Measurements from ENCODE around the gene CROCC2. TPM values are rescaled to one million over a fixed set of nuclear protein-coding genes. Genes with fewer than 3 reads are reported as not detected.

Gene CROCC2
- total RNA-seq, 1 donor from 2014 or later = 0.49 TPM

DNA sequence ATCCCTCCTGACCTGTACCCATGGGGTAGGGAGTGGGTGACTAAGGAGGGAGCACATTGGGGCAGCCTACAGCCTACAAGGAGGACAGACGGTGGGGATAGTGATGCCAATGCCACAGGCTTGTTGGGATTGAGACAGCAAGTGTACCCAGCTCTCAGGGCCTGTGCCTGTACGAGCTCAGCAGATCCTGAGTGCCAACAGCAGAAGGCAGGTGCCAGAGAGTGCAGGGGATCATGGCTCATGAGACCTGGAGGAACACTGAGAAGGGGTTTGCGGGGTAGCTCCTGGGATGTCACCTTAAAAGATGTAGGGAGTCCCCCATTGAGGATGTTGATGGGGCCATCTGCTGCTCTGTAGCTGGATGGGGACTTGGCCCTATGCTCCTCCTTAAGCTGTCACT, 82.0 kb downstream of the CROCC2 start:
- intact Hi-C loops (cut with DNase I) = no loop called here
- H3K27me3 ChIP-seq = no peaks in the 10 kb centered on the region
- no peak overlapping the region for H3K4me3 ChIP-seq
- peaks cover 63% of the 10 kb centered on the region for H3K4me1 ChIP-seq
- H3K27ac ChIP-seq = peak overlapping the region; percentile 76
- TF ChIP-seq POLR2A (IDR thresholded peaks at IDR 0.05) (no peak), POLR2AphosphoS5 (IDR thresholded peaks at IDR 0.05; ENCODE audit: insufficient read depth in 1 of 2, low read depth in 1 of 2) (no peak)
- TF ChIP-seq, protein P1, sequence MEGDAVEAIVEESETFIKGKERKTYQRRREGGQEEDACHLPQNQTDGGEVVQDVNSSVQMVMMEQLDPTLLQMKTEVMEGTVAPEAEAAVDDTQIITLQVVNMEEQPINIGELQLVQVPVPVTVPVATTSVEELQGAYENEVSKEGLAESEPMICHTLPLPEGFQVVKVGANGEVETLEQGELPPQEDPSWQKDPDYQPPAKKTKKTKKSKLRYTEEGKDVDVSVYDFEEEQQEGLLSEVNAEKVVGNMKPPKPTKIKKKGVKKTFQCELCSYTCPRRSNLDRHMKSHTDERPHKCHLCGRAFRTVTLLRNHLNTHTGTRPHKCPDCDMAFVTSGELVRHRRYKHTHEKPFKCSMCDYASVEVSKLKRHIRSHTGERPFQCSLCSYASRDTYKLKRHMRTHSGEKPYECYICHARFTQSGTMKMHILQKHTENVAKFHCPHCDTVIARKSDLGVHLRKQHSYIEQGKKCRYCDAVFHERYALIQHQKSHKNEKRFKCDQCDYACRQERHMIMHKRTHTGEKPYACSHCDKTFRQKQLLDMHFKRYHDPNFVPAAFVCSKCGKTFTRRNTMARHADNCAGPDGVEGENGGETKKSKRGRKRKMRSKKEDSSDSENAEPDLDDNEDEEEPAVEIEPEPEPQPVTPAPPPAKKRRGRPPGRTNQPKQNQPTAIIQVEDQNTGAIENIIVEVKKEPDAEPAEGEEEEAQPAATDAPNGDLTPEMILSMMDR (IDR thresholded peaks at IDR 0.05) = no peak
- no peaks in the 10 kb centered on the region for H3K9me3 ChIP-seq
- no peaks in the 10 kb centered on the region for H3K36me3 ChIP-seq
- DNase-seq (ENCODE audit: extremely low spot score in 2 of 2) = no peak

DNA sequence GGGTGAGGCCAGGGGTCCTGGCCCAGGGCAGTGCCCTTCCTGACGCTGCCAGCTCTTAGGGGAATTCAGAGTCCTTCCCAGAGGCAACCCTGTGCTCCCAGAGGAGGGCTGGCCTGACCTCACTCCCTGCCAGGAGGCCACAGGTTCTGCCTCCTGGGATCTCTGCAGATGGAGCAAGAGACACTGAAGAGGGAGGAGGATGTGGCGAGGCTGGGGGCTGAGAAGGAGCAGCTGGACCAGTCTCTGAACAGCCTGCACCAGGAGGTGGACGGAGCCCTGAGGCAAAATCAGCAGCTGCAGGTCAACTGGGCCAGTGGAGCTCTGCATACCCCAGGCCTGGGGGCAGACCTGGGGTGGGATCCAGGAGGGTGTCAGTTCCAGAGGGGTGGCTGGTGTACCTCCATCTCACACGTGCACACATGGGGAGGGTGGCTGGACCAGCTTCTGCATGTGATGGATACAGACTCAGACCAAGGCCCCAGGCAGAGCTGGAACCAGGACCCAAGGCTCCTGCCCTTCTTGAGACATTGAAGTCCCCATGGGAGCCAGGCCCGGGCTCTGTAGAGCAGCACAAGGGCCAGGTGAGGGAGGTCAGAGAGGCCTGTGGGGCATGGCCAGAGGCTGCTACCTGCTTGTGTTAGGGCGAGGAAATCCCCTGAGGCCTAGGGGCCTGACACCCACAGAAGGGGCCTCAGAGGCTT, 82.6 kb downstream of the CROCC2 start:
- Histone ChIP-seq H3K36me3 (no peaks in the 10 kb centered on the region), H3K4me3 (no peak overlapping the region), H3K27ac (peak overlapping the region; percentile 76), H3K4me1 (peaks cover 63% of the 10 kb centered on the region), H3K27me3 (no peaks in the 10 kb centered on the region), H3K9me3 (no peaks in the 10 kb centered on the region)
- DNase-seq (ENCODE audit: extremely low spot score in 2 of 2) = no peak
- intact Hi-C loops (cut with DNase I) = no loop called here
- TF ChIP-seq POLR2AphosphoS5 (IDR thresholded peaks at IDR 0.05; ENCODE audit: insufficient read depth in 1 of 2, low read depth in 1 of 2) = no peak
- TF ChIP-seq POLR2A (IDR thresholded peaks at IDR 0.05) = no peak
- TF ChIP-seq, protein P1 (IDR thresholded peaks at IDR 0.05) = no peak

DNA sequence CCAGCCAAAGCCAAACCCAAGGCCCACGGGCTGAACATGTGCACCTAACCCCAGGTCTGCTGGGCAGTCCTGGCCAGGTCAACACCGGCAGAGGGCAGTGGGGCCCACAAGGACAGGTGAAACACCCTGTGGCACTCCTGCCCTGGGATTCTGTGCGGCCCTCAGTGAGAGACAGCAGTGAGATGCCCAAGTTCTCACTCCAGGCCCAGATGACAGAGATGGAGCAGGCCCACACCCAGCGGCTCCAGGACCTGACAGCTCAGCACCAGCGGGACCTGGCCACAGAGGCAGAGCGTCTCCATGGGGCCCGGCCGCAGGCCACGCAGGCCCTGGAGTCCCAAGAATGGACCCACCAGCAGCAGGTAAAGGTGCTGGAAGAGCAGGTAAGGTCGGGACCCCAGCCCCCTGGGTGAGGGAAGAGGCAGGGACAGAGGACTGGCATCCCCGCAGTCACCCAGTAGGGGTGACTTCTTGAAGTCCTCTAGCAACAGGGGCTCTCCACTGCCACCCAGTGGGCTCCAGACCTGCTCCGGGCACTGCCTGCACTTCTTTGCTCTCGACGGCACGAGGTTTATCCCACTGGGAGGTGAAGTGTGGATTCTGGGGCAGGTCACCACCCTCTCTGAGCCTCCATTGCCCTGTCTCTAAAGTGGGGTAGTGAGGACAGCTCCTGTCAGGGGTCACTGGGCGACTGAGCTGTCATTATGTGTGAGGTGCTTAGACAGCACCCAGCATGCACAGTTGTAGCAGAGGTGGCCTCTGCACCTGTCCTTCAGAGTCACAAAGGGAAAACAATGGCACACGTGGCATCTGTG, 83.5 kb downstream of the CROCC2 start:
- H3K27me3 ChIP-seq = no peaks in the 10 kb centered on the region
- peaks cover 67% of the 10 kb centered on the region for H3K4me1 ChIP-seq
- H3K27ac ChIP-seq = peak overlapping the region; percentile 76
- DNase-seq (ENCODE audit: extremely low spot score in 2 of 2) = no peak
- H3K36me3 ChIP-seq = no peaks in the 10 kb centered on the region
- intact Hi-C loops (cut with DNase I) = loop anchor here (5.0 kb wide), 1 partner anchor 72 kb away; no protein-coding TSS in a partner anchor
- TF ChIP-seq, protein P1 (IDR thresholded peaks at IDR 0.05) = no peak
- TF ChIP-seq POLR2A (IDR thresholded peaks at IDR 0.05) = no peak
- TF ChIP-seq POLR2AphosphoS5 (IDR thresholded peaks at IDR 0.05; ENCODE audit: insufficient read depth in 1 of 2, low read depth in 1 of 2) = no peak
- H3K4me3 ChIP-seq = no peak overlapping the region
- no peaks in the 10 kb centered on the region for H3K9me3 ChIP-seq

DNA sequence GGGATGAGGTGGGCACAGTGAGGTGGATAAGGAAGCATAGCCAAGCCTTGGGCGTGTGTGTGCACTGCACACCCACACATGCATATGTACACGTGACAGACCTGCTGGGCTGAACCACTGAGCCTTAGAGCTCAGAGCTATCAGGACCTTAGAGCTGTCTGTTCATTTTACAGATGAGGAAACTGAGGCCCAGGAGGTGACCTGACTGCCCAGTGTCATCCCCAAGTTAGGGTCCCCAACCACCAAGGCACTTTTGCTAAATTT, 84.1 kb downstream of the CROCC2 start:
- intact Hi-C loops (cut with DNase I) = loop anchor here (5.0 kb wide), 1 partner anchor 73 kb away; no protein-coding TSS in a partner anchor
- no peak overlapping the region for H3K4me3 ChIP-seq
- H3K9me3 ChIP-seq = no peaks in the 10 kb centered on the region
- H3K4me1 ChIP-seq = peaks cover 73% of the 10 kb centered on the region
- H3K36me3 ChIP-seq = no peaks in the 10 kb centered on the region
- peak overlapping the region; percentile 76 for H3K27ac ChIP-seq
- H3K27me3 ChIP-seq = no peaks in the 10 kb centered on the region
- DNase-seq (ENCODE audit: extremely low spot score in 2 of 2) = no peak
- TF ChIP-seq, protein P1 (IDR thresholded peaks at IDR 0.05) = no peak
- TF ChIP-seq POLR2A (IDR thresholded peaks at IDR 0.05) (no peak), POLR2AphosphoS5 (IDR thresholded peaks at IDR 0.05; ENCODE audit: insufficient read depth in 1 of 2, low read depth in 1 of 2) (no peak)
